H1 (cell line): ENCODE results near the gene ATP11A. TPM values are rescaled to one million over a fixed set of nuclear protein-coding genes. Genes with fewer than 3 reads are reported as not detected.

Experiments
- CHD7 ChIP-seq: fragments of 300-600 bp; sonication (generic); IDR thresholded peaks from 2 replicates; pipeline ENCODE4 v1.7.1; 2012; ENCODE audit warnings: low read length, moderate library complexity, mild to moderate bottlenecking, inconsistent platforms; ENCODE audit not compliant: insufficient replicate concordance
- HDAC2 ChIP-seq, 2 experiments: fragments of 300-600 bp in 1 of 2; sonication (generic) in 1 of 2; IDR thresholded peaks; 2 replicates each; pipeline ENCODE4 v1.6.1; 2011 to 2012; ENCODE audit warnings: low read depth in 2 of 2, low read length in 2 of 2, mild to moderate bottlenecking in 2 of 2, moderate library complexity in 2 of 2, borderline replicate concordance in 1 of 2, inconsistent platforms in 1 of 2
- POLR2A ChIP-seq, 2 experiments: IDR thresholded peaks; 1 replicate in 1 of 2; 2 replicates in 1 of 2; pipeline ENCODE4 v1.6.1; 2011; ENCODE audit warnings: low read depth in 2 of 2, low read length in 2 of 2, mild to moderate bottlenecking in 2 of 2; ENCODE audit errors: control extremely low read depth in 1 of 2
- RNF2 ChIP-seq: fragments of 200-900, 300-1000 bp; sonication (generic); IDR thresholded peaks from 2 replicates; pipeline ENCODE4 v1.7.1; 2016; ENCODE audit warnings: borderline replicate concordance, low read depth, mild to moderate bottlenecking, antibody characterized with exemption, low read length; ENCODE audit not compliant: poor library complexity, severe bottlenecking; ENCODE audit errors: missing control alignments
- SAP30 ChIP-seq: fragments of 300-600 bp; sonication (generic); IDR thresholded peaks from 2 replicates; pipeline ENCODE4 v1.7.1; 2012; ENCODE audit warnings: low read length, moderate library complexity, mild to moderate bottlenecking, inconsistent platforms; ENCODE audit not compliant: insufficient read depth, insufficient replicate concordance
- polyA plus RNA-seq, 7 experiments: library from polyadenylated mRNA; depleted of rRNA in 3 of 7; stranded (reverse) in 5 of 7; unstranded in 2 of 7; fragments of >200 nt in 5 of 7; fragments of 200-250 nt in 2 of 7; gene quantifications; 1 replicate in 5 of 7; 2 replicates in 1 of 7; 4 replicates in 1 of 7; pipeline versions ENCODE4 v1.2.1 to v1.2.3, GENCODE V29; 2011 to 2013; ENCODE audit warnings: missing spikeins in 2 of 7, mixed read lengths in 2 of 7
- total RNA-seq: library from RNA; stranded (reverse); fragmentation: NEBNext Ultra II Directional; extraction: Animal tissue kit (Norgen Biotek cat#: 25700); gene quantifications from 2 replicates; pipeline ENCODE4 v1.2.1, GENCODE V29; 2021
- TF ChIP-seq, protein P1 (sequence below): IDR thresholded peaks from 2 replicates; pipeline ENCODE4 v1.6.1; 2012; ENCODE audit warnings: inconsistent platforms

ATP11A gene
- total and polyA plus RNA-seq, 2 of the 8 experiments (the other 6 are each of a cell fraction or from before 2014, with no cell fraction given) = 28.8 to 72.9 TPM

- TF ChIP-seq CHD7 (no peak), POLR2A (IDR thresholded peaks at IDR 0.05; ENCODE audit: control extremely low read depth in 1 of 2, low read depth in 2 of 2, low read length in 2 of 2) (no peak), RNF2 (no peak), HDAC2 (IDR thresholded peaks at IDR 0.05; ENCODE audit: borderline replicate concordance in 1 of 2, low read depth in 2 of 2, low read length in 2 of 2) (no peak), SAP30 (no peak)
- TF ChIP-seq, protein P1, sequence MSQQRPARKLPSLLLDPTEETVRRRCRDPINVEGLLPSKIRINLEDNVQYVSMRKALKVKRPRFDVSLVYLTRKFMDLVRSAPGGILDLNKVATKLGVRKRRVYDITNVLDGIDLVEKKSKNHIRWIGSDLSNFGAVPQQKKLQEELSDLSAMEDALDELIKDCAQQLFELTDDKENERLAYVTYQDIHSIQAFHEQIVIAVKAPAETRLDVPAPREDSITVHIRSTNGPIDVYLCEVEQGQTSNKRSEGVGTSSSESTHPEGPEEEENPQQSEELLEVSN = no peak
Observed at GRCh38 chr13:112696869-112697465, 7.1 kb downstream of the ATP11A start (continued).
